Choroid plexus epithelial cell (primary cell): Measurements from ENCODE around the gene ACD.

ENCODE experiments used
- DNase-seq: peaks from one replicate; pipeline ENCODE4 v3.0.0-alpha.2; 2010; ENCODE audit warnings: low read depth
- H3K4me3 ChIP-seq: 2 replicates; pipeline ENCODE4 v1.5.1; 2011; ENCODE audit warnings: low read depth, mild to moderate bottlenecking, control low read depth, low read length, moderate library complexity
- CTCF ChIP-seq: conservative IDR thresholded peaks from 2 replicates; pipeline ENCODE4 v1.5.1; 2011; ENCODE audit warnings: low read depth, mild to moderate bottlenecking, control low read depth, inconsistent platforms, low read length, moderate library complexity

The ACD gene

DNA sequence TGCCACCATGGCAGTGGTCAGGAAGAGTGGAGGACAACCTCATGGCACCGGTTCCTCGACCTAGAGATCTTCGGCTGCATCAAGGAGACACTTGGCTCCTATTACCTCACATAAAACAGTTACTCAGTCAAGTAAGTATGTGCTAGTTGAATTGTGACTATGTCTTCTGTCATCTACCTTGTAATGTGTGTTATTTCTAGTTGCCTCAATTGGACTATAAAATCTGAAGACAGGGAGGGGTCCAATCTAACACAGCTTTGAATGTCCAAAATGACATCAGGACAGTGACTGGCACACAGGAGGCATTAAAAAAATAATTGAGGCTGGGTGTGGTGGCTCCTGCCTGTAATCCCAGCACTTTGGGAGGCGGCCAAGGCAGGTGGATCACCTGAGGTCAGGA is 23.7 kb upstream of the ACD start:
- TF ChIP-seq CTCF, result no peak
- no peak overlapping the region for H3K4me3 ChIP-seq
- DNase-seq, result no peak

DNA sequence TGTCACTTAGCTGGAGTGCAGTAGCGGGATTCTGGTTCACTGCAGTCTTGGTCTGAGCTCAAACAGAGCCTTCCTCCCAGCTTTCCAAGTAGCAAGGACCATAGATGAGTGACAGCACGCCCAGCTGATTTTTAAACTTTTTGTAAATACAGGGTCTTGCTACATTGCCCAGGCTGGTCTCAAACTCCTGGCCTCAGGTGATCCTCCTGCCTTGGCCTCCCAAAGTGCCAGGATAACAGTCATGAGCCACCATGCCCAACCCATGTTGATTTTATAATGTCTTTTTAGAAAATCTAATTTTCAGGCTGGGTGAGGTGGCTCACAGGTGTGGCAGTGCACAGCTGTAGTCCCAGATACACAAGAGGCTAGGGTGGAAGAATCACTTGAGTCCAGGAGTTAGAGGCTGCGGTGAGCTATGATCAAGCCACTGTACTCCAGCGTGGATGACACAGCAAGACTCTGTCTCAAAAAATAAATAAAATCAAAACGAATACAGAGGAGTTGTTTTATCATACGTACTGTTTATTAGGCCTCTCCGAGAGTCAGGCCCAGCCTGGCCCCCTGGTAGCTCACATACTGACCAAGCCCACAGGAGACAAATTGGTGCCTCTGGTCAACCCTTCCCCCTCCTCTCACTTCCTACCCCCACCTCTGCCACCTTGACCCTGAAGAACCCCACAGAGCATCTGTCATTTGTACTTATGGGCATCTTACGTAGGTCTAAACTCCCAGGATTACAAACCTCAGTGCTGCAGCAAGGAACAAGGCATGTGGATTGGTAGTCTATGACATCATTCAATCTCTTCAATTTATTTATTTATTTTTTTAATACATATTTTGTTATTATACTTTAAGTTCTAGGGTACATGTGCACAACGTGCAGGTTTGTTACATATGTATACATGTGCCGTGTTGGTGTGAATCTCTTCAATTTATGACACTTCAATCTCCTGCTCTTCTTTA is 20.2 kb upstream of the ACD start:
- TF ChIP-seq CTCF, result no peak
- DNase-seq, result no peak

DNA sequence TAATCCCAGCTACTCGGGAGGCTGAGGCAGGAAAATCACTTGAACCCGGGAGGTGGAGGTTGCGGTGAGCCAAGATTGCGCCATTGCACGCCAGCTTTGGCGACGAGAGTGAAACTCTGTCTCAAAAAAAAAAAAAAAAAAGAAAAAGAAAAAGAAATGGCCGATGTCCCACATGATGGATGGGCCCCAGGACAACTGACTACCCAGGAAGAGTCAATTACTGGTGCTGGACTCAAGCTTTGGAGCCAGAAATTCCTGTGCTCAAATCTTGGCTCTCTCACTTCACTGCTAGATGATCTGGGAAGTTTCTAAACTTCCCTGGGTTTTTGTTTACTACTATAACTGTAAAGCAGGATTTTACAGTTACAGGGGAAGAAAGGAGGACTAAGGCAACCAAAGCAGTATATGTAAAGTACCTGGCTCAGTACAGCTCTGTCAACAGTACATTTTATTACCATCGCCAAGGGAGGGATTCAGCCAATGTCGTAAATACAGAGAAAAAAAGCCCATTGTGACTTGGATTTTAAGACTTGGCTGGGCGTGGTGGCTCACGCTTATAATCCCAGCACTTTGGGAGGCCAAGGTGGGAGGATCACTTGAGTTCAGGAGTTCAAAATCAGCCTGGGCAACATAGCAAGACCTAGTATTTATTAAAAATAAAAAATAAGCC is 18.4 kb upstream of the ACD start:
- H3K4me3 ChIP-seq, result no peak overlapping the region
- no peak for TF ChIP-seq CTCF
- DNase-seq, result no peak

More for the DNA sequence above, 20.2 kb upstream of the ACD start:
- H3K4me3 ChIP-seq, result no peak overlapping the region

DNA sequence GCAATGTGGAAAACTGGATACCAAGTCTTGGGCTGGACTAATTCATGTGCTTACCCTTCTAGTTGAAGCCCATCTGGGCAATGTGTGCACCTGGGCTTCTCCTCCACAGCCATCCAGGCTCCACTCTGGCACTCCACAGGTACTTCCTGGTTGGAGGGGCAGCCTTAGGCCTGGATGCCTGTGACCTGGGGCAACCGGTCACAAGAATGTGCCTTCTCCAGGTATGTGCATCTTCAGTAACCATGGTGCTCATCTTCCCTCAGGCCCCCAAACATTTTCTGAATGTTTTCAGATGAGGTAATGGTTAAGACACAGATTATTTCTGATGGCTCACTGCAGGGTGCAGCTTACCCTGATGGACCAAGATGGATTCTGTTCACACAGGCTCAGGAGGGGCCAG is 17.7 kb upstream of the ACD start:
- no peak for DNase-seq
- no peak overlapping the region for H3K4me3 ChIP-seq
- TF ChIP-seq CTCF, result no peak

- no peak for DNase-seq
- no peak overlapping the region for H3K4me3 ChIP-seq
- TF ChIP-seq CTCF, result no peak
These were observed 16.9 kb upstream of the ACD start for GRCh38 chr16:67676939-67677338.

DNA sequence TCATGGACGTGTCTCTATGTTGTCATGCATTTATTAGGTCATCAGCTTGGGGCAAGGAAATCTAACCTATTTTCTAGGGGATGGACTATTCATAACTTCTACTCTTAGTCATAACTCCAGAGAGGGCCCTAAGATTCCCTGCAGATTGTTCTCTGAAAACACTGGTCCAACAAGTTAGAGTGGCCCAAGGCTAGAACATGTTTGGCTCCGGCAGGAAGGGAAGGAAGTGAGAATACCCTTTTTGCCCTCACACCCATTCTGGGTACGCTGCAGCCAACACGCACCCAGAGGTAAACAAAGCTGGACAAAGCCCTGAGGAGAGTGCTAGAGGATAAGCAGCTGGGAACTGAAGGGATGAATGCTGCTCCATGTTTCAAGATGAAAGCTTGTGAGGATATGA is 16.5 kb upstream of the ACD start:
- no peak for DNase-seq
- TF ChIP-seq CTCF, result no peak
- no peak overlapping the region for H3K4me3 ChIP-seq
